ENCODE data around the gene PUS3.

PUS3 gene

GRCh38 chr11:125902927-125903710 is at the start of gene PUS3:
Gene PUS3, minus strand, starts transcription at chr11:125903206. Its CDS starts 6,922 bp downstream, at chr11:125896284.
- DNase-seq, result peak; percentile 78

DNA sequence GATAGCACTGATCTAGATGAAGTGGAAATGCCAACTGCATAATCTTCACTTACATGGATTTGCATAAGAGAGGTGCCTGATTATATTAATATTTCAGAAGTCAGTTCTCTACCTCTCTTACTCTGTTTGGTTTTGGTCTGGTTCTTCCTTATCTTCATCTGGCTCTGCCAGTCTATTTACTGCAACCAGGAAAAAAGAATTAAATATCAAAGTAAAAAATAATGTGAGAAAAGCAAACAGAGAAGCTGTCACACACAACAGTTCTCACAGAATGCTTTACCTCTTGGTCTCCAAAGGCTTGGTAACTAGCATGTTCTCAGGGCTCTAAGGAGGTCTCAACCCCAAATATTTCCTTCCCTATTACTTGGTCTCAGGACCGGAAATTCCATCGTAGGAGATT is 49.6 kb upstream of the PUS3 start:
- no peak for DNase-seq

DNA sequence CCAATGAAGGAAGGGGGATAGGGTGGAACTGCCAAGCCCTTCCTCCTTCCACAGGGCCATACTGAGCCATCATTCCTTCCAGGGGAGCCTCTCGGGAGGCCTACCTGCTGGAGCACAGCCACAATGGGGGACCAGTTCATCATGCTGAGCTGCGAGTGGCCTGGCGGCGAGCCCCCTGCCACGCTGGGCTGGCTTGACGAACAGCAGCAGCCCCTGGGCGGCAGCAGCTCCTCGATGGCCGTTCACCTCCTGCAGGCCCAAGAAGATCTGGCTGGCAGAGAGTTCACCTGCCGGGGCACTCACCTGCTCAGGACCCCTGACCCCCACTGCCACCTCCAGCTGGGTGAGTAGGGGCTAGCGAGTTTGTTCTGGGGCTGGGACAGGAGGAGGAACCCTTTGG is 48.7 kb upstream of the PUS3 start:
- DNase-seq, result no peak

DNA sequence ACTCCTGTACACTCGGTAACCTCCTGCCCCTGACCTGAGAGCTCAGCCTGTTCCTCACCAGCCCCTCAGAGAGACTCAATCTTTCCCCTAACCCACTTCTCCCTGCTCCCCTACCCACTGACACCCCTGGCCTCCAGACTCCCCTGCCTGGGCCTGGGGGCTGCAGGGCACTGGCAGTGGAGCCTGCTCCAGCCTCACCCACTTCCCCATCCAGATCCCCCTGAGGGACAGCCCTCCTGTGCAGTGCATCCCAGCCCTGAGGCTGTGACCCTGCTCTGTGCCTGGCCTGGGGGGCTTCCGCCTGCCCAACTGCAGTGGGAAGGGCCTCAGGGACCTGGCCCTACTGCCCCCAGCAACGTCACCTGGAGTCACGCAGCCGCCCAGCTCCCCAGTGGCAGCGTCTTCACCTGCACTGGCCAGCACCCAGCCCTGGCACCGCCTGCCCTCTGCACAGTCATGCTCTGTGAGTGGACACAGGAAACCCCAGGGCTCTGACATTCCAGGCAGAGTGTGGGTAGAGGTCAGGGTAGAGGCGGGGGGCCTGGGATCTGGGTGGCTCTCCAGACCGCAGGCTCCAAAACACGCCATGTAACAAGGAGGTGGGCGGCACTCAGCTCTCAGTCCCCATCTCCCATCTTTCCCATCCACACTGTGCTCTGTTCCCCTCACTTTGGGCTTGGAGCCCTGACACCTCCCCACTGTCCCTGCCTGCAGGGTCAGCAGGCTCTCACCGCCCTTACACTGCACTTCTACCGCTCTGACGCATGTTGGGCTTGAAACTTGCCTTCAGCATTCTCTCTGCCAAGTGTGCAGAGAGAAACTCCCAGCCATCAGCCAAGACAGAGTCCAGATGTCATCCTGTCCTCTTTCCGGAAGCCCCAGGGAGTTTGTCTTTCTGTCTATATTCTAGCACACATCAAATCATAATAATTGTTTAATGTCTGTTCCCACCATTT is 48.0 kb upstream of the PUS3 start:
- DNase-seq, result no peak

- no peak for DNase-seq
Measured at GRCh38 chr11:125950178-125950490, 47.1 kb upstream of the PUS3 start.

DNA sequence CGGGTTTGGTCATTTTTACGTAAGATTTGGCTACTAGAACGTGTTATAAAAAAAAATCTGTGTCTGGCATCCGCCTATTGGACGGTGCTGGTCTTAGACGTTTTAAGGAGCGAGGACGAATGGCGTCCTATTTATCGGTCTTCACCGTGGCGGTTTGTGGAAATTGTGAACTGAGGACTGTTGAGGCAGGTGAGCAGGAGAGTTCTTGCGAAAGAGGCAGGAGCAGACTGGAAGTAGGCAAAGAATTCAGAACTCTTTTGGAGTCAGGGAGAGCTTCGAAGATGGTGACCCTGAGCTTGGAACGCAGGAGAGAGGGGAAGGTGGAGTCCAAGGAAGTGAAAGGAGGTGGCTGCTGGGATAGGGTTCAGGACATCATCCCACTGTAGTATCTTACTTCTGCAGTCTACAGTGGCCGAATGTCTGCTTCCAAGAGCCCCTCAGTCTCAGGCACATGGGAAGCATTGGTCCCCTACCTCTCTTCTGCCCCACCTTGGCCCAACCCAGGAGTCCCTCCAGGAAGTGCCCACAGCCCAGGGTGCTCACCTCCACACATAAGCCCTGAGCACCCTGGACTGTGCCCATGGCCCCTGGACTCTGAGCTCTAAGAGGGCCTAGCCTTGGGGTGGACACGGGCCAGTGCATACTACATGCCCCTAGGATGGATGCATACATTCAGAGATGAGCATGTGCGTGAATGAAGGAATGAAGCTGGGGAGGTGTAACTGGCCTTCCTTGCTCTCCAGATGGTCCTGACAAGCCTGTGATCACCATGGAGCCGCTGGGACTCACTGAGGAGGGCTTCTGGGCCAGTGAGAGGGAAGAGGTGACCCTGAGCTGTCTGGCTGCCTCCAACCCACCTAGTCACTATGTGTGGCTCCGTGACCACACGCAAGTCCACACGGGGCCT is 46.5 kb upstream of the PUS3 start:
- no peak for DNase-seq

DNA sequence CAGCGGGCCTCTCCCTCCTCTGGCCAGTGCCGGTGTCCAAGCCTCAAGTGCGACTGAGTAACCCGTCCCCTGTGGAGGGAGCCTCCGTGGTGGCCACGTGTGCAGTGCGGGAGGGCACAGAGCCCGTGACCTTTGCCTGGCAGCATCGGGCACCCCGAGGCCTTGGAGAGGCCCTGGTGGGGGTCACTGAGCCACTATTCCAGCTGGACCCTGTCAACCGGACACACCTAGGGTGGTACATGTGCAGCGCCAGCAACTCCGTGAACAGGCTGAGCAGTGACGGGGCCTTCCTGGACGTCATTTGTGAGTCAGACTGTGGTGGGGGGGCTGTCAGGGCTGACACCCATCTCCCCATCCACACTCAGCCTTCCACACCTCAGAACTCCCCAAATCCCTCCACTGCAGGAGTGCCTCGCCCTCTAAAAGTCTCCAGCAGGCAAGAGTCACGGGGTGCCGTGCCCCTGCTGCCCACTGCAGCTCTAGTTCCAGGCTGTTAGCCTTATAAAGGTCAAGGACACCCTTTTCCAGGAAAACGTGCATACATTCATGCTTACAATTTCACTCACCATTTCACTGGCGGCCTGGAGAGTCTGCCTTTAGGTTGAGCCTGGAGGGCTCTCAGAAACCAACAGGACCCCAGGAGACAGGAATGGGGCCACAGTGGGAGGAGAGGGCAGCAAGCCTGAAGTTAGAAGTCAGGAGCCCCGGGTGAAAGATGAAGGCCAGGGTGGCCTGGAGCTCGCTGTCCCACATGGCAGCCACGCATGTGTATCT is 45.5 kb upstream of the PUS3 start:
- no peak for DNase-seq

DNA sequence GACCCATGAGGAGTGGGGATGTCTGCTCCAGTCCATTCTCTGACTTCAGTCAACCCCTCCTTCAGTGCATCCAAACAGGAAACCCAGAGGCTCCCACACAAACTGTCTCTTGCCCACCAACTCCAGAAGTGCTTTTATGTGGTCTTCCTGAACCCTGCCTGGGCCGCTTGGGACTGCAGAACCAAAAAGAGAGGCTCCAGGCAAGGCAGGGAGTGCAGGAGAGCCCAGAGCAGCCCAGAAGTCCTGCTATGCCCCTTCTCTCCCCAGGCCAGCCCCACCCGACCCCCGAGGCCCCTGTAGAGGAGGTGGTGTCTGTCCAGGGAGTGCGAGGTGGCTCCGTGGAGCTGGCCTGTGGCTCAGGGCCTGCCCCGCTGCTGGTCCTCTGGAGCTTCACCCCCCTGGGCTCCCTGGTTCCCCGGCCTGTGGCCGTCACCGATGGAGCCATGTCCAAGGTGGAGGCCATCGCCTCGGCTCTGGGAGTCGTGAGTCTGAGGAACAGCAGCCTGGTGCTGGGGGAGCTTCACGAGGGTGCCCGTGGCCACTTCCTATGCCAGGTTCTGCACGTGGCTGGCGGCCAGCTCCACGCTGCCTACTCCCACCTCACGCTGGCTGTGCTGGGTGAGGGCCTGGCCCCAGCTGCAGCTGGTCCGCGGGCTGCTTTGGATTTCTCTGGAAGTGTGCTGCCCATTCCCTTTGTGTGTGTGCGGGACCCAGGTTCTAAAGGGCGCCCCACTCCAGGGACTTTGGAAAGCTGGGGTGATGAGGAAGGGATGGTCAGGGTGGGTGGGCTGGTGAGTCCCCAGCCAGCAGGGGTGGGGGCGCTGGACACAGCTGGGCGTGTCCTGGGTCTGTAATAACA is 44.6 kb upstream of the PUS3 start:
- no peak for DNase-seq

- no peak for DNase-seq
Measured at GRCh38 chr11:125946712-125947418, 43.9 kb upstream of the PUS3 start.

DNA sequence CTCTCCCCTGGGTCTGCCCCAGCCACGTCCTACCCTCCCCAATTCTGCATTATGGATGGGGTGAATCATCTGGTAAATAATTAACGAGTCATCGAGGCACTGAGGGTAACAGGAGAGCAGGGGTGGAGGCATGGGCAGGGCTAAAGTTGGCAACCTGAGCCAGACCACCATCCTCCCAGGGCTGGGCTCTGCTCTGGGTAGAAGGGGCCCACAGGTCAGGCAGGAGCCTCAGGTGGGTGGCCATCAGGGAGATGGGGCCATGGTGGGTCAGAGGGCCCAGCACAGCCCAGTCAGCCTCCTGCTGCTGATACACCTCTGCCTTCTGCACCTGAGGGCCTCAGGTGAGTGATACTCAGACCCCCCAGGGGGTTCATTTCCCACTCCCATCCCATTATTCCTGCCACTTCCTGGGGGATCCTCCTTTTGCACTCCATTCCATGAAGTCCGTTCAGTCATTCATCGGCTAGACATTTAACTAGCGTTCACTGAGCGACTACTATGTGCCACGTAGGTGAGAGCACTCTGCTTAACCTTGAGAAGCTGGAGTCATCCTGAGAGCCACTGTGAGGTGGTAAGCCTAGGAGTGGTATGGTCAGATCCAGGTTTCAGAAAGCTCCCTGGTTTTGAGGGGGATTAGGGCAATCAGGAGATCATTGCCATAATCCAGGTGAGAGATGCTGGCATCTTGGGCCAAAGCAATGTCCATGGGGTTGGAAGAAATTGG is 43.0 kb upstream of the PUS3 start, which contains the start of gene VSIG10L2:
VSIG10L2 (plus strand) TSS at position 248 of the 724 bp plus-strand sequence; CDS start at position 260, 12 bp downstream.
- no peak for DNase-seq

DNA sequence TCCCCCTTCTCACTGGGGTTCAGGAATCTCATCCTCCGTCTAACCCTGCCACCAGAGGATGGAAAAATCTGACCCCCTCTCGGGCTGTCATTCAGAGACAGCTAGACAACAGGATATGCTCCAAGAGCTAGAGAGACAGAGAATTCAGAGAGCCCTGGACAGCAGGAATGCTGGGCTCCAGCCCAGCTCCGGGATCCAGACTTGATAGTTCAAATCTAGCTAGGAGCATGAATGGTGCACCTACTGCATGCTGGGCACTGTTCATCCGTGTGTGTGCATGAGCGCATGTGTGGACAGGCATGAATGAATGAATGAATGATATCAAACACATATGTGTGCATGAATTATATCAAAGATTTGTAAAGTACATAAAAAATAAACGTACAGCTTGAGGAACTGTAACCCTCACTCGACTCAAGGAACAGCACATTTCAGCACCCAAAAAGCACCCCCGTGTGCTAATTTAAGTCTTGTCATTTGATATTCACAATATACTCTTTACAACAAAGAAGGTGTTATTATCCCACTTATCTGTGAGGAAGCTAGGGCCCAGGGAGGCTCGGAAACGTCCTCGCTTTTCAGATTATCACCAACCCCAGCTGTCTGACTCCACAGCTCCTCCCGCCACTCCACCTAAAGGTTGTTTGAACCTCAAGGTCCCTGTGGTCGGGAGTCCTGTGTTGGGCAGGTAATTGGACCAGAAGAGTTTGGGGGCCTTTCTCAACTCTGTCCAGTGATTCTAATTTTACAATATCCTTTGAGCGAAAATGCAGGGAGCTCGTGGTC is 42.2 kb upstream of the PUS3 start:
- DNase-seq, result no peak

DNA sequence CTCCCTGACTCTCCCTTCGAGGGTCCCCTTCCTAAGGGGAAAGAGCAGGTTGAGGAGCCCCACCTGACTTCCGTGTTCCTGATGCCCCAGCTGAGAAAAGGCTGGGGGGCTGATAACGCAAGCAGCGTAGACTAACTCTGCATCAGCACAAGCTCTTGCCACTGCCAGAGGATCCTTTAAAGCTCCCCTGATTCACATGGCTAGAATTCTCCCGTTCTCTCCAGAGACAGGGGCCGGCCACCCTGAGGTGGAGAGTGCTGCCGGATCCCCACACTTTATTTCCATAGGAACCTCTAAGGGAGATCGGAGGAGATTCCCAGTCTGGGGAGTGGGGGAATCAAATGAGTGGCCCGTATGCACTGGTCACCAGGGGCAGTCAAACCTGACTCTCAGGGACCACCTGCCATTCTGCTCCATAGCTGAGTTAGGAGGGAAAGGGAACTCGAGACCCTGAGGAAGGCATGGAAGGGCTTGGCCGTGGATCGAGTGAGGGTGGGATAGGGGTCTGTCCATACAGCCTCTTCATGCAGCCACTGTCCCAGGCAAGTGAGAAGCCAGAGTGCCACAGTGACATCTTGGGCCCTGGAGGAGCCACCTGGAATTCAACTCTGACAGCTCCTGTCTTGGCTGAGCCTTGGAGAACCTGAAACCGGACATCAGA is 41.5 kb upstream of the PUS3 start:
- DNase-seq, result no peak

GRCh38 chr11:125943661-125944349 is 40.8 kb upstream of the PUS3 start:
- no peak for DNase-seq

GRCh38 chr11:125942771-125943428 is 39.9 kb upstream of the PUS3 start:
- DNase-seq, result no peak

DNA sequence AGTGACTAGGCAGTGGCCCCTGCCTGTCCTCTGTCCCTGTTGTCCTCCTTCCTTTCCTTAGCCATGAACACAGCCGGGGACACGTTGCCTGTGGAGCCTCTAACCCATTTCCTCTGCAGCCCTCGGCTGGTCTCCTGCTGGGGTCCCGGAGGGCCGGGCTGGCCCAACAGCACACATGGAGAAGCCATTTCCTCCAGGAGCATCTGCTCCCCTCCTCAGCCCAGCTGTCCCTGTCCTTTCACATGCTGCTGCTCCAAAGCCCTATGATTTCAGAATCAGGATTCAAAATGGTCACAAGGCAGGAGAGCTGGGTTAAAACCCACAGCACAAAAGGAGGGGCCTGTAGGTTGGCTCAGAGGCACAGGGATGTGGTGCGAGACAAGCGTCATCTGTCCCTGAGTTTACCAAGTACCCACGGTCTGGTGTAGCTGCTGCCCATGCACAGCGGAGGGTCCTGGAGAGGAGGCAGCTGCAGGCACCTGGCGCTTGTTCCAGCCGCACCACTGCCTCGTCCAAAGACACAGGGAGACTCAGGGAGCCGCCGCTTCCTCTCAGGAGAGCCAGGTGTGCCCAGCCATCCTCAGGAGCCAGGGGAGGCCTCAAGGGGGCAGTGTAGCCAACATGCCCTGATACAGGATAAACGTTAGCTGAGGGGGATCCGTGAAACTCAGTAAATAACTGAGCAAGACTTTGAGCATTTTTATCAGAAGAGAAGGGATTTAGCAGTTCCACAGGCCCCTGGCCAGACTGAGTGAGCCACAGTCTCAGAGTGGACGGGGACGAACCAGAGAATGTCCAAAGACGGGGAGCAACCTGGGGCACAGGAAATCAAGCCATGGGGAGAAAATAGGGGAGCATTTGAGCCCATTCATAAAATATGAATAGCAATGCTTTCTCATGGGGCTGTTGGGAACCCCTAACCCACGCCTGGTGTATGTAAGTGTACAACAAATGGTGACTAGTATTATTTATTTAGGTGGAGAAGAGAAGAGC is 38.9 kb upstream of the PUS3 start:
- peak; percentile 8 for DNase-seq

DNA sequence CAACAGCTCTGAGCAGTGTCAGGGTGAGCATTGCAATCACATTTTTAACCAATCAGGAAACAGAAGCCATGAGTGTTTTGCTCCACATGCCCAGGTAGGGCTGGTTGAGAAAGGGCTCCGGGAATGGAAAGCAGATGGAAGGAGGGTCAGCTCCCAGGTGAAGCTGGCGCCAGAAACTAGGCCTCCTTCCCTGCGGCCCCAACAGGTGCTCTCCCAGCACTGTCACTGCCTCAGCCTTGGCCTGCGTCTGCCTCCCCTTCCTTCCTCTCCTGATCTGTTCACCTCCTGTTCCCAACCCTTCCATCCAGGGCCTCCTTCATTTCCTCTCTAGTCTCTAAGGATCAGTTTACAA is 38.2 kb upstream of the PUS3 start:
- DNase-seq, result no peak
